HG02885 (cell line): ENCODE measurements around the gene PRRG4.
"Not testable (repeated sequence)": the region's sequence is repeated elsewhere in the genome, so short reads cannot be mapped to it uniquely, and the experiment has no call there.

ENCODE experiments used
- ATAC-seq: cut with Tn5 transposase; IDR thresholded peaks from one replicate; pipeline ENCODE4 v1.9.1; 2021; ENCODE audit warnings: mild to moderate bottlenecking; ENCODE audit not compliant: unreplicated experiment, poor library complexity

The PRRG4 gene

GRCh38 chr11:32829680-32830412 lies at the start of gene PRRG4:
Gene PRRG4 (plus strand): TSS chr11:32829927. CDS start chr11:32830530, 603 bp downstream.
- peak; percentile 84 for ATAC-seq

- not testable (repeated sequence) for ATAC-seq
Measured at GRCh38 chr11:32780839-32781238, 48.9 kb upstream of the PRRG4 start.

- ATAC-seq: no peak
Measured at GRCh38 chr11:32781721-32782120, 48.0 kb upstream of the PRRG4 start.

- no peak for ATAC-seq
Measured at GRCh38 chr11:32785262-32785661, 44.5 kb upstream of the PRRG4 start.

GRCh38 chr11:32786811-32787210 lies 42.9 kb upstream of the PRRG4 start:
- ATAC-seq: no peak

GRCh38 chr11:32790916-32791315 lies 38.8 kb upstream of the PRRG4 start:
- no peak for ATAC-seq

GRCh38 chr11:32792111-32792947 lies 37.4 kb upstream of the PRRG4 start:
- ATAC-seq: peak; percentile 24

GRCh38 chr11:32792948-32793475 lies 36.7 kb upstream of the PRRG4 start:
- ATAC-seq: peak; percentile 93

GRCh38 chr11:32794439-32794838 lies 35.3 kb upstream of the PRRG4 start, which contains the start of gene CCDC73:
Gene CCDC73 (minus strand): TSS chr11:32794662. CDS start chr11:32760243, 34,419 bp downstream.
- ATAC-seq: no peak

- ATAC-seq: no peak
Measured at GRCh38 chr11:32796425-32796824, 33.3 kb upstream of the PRRG4 start.

- ATAC-seq: peak; percentile 99
Measured at GRCh38 chr11:32809313-32809712, 20.4 kb upstream of the PRRG4 start.

- ATAC-seq: no peak
Measured at GRCh38 chr11:32817181-32817851, 12.4 kb upstream of the PRRG4 start.

GRCh38 chr11:32817852-32818183 lies 11.9 kb upstream of the PRRG4 start:
- ATAC-seq: no peak

GRCh38 chr11:32819187-32819586 lies 10.5 kb upstream of the PRRG4 start:
- no peak for ATAC-seq

GRCh38 chr11:32820497-32820896 lies 9.2 kb upstream of the PRRG4 start:
- ATAC-seq: no peak

- no peak for ATAC-seq
Measured at GRCh38 chr11:32821517-32821916, 8.2 kb upstream of the PRRG4 start.

- ATAC-seq: no peak
Measured at GRCh38 chr11:32821917-32822560, 7.7 kb upstream of the PRRG4 start.

- ATAC-seq: not testable (repeated sequence)
Measured at GRCh38 chr11:32823617-32824016, 6.1 kb upstream of the PRRG4 start.

GRCh38 chr11:32826113-32826512 lies 3.6 kb upstream of the PRRG4 start:
- ATAC-seq: no peak

- ATAC-seq: no peak
Measured at GRCh38 chr11:32827276-32827675, 2.5 kb upstream of the PRRG4 start.
